ENCODE results near the gene ZPBP2.
"Not testable (repeated sequence)": the region's sequence is repeated elsewhere in the genome, so short reads cannot be mapped to it uniquely, and the experiment has no call there.

DNA sequence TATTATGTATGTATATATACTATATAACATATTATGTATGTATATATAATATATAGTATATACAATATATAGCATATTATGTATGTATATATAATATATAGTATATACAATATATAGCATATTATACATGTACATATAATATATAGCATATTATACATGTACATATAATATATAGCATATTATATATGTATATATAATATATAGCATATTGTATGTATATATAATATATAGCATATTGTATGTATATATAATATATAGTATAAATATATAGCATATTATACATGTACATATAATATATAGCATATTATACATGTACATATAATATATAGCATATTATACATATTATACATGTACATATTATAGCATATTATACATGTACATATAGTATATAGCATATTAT lies 17.8 kb upstream of the ZPBP2 start:
- not testable (repeated sequence) for TF ChIP-seq POLR2A (IDR thresholded peaks at IDR 0.05)
- TF ChIP-seq, protein P1, sequence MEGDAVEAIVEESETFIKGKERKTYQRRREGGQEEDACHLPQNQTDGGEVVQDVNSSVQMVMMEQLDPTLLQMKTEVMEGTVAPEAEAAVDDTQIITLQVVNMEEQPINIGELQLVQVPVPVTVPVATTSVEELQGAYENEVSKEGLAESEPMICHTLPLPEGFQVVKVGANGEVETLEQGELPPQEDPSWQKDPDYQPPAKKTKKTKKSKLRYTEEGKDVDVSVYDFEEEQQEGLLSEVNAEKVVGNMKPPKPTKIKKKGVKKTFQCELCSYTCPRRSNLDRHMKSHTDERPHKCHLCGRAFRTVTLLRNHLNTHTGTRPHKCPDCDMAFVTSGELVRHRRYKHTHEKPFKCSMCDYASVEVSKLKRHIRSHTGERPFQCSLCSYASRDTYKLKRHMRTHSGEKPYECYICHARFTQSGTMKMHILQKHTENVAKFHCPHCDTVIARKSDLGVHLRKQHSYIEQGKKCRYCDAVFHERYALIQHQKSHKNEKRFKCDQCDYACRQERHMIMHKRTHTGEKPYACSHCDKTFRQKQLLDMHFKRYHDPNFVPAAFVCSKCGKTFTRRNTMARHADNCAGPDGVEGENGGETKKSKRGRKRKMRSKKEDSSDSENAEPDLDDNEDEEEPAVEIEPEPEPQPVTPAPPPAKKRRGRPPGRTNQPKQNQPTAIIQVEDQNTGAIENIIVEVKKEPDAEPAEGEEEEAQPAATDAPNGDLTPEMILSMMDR (IDR thresholded peaks at IDR 0.05) = not testable (repeated sequence)

Measured in right lobe of liver (tissue), 4 donors.